Measurements from ENCODE around the gene PTPRM. TPM values are rescaled to one million over a fixed set of nuclear protein-coding genes. Genes with fewer than 3 reads are reported as not detected.

The PTPRM gene
- total RNA-seq, 4 donors from 2014 or later: 22.5 to 92.5 (median 39.2) TPM

DNA sequence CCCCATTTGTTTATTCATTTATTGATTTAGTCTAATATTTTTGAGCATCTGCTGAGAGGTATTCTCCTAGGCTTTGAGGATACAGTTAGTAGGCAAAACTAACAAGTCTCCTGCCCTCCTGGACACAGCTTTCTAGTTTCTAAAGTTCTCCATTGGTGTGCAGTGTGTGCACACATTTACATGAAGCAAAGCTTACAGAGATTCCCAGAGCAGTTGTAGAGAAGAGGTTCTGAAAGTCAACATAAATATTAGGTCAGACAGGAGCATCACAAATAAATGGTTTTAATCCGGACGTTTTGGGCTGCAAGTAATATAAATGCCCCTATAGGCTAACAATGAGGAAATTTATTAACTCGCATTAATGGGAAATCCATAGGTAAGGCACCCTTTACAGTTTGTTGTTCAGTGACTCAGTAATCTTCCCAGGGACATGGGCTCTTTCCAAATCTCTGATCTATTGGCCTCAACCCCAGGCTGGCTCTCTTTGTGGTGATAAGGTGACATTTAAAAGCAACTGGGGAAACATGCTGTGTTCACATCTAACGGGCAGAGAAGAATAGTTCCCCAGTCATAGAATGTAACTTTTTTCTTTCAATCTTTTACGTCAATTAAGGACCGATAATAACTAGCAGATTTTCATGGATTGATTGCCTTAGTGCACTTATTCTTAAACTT lies 407.2 kb downstream of the PTPRM start:
- no peaks in the 10 kb centered on the region for H3K36me3 ChIP-seq
- no peaks in the 10 kb centered on the region for H3K27me3 ChIP-seq
- in situ Hi-C loops (cut with MboI; ENCODE audit: low pct_ligation_motif_present in 1 of 4, low pct_unique_long_range_greater_than_20kb in 1 of 4, low sequenced_read_pairs in 3 of 4) (no loop called here), intact Hi-C loops (cut with DNase I; ENCODE audit: low total_unique reads) (no loop called here)
- no peak overlapping the region for H3K4me3 ChIP-seq
- 83 to 89% methylated on average over 6 of the region's 6 CpGs for WGBS, 2 donors (ENCODE audit: low coverage in 1 of 2)
- no peaks in the 10 kb centered on the region for H3K9me3 ChIP-seq
- no peaks in the 10 kb centered on the region for H3K4me1 ChIP-seq
- no peak for DNase-seq
- TF ChIP-seq EP300 (IDR thresholded peaks at IDR 0.05; ENCODE audit: low read depth): no peak
- no peak for TF ChIP-seq POLR2AphosphoS5 (IDR thresholded peaks at IDR 0.05)
- TF ChIP-seq, protein P1, sequence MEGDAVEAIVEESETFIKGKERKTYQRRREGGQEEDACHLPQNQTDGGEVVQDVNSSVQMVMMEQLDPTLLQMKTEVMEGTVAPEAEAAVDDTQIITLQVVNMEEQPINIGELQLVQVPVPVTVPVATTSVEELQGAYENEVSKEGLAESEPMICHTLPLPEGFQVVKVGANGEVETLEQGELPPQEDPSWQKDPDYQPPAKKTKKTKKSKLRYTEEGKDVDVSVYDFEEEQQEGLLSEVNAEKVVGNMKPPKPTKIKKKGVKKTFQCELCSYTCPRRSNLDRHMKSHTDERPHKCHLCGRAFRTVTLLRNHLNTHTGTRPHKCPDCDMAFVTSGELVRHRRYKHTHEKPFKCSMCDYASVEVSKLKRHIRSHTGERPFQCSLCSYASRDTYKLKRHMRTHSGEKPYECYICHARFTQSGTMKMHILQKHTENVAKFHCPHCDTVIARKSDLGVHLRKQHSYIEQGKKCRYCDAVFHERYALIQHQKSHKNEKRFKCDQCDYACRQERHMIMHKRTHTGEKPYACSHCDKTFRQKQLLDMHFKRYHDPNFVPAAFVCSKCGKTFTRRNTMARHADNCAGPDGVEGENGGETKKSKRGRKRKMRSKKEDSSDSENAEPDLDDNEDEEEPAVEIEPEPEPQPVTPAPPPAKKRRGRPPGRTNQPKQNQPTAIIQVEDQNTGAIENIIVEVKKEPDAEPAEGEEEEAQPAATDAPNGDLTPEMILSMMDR (IDR thresholded peaks at IDR 0.05): no peak
- TF ChIP-seq POLR2A (IDR thresholded peaks at IDR 0.05): no peak
- no peak overlapping the region for H3K27ac ChIP-seq

DNA sequence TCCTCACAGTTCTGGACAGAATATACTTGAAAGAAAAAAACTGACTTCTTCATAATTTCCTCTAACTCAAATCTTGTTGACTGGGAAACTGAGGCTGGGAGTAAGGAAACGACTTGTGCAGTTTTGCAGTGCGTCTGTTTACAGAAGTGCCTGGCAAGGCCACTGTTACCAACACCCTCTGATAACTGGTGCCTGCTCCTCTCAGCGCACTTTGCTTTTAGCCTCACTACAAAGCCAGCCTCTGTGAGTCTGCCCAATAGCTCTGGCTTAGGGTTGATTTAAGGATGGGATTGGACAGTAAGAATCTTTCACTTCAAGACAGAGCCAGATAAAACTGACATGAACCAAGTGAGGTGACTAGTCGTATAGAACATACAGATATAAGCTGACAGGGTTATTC lies 410.8 kb downstream of the PTPRM start:
- TF ChIP-seq POLR2A (IDR thresholded peaks at IDR 0.05) (no peak), EP300 (IDR thresholded peaks at IDR 0.05; ENCODE audit: low read depth) (no peak), POLR2AphosphoS5 (IDR thresholded peaks at IDR 0.05) (no peak)
- TF ChIP-seq, protein P1 (IDR thresholded peaks at IDR 0.05): no peak

DNA sequence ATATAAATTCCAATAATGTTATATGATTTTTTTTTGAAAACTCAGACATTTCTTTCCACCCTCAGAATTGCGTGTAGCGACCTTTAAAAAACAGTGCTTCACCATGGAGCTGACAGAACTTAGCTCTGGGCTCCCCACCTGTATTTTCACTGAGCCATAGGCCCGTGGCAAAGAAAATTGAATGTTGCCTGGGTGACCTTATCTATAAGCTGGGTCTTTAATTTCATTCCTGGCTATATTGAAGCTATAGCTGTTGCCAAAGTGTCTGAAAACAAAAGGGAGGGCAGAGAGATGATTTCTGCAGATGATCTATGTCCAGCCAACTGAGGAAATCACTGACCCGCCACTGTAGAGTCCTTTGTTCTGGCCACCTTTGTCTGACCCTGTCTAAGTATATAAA lies 411.7 kb downstream of the PTPRM start:
- Histone ChIP-seq H3K36me3 (no peaks in the 10 kb centered on the region), H3K4me3 (no peak overlapping the region), H3K9me3 (no peaks in the 10 kb centered on the region), H3K4me1 (no peaks in the 10 kb centered on the region), H3K27ac (no peak overlapping the region), H3K27me3 (no peaks in the 10 kb centered on the region)
- in situ Hi-C loops (cut with MboI; ENCODE audit: low pct_ligation_motif_present in 1 of 4, low pct_unique_long_range_greater_than_20kb in 1 of 4, low sequenced_read_pairs in 3 of 4) (loop anchor here in 1 of 4 donors (25.0 kb wide), 1 partner anchor 108 kb away; no protein-coding TSS in a partner anchor), intact Hi-C loops (cut with DNase I; ENCODE audit: low total_unique reads) (no loop called here)
- TF ChIP-seq POLR2AphosphoS5 (IDR thresholded peaks at IDR 0.05) (no peak), POLR2A (IDR thresholded peaks at IDR 0.05) (no peak), EP300 (IDR thresholded peaks at IDR 0.05; ENCODE audit: low read depth) (no peak)
- TF ChIP-seq, protein P1 (IDR thresholded peaks at IDR 0.05): no peak
- no peak for DNase-seq
- WGBS, 2 donors (ENCODE audit: low coverage in 1 of 2): 78 to 85% methylated on average over 3 to 4 of the region's 4 CpGs

More for the DNA sequence above, 410.8 kb downstream of the PTPRM start:
- no peaks in the 10 kb centered on the region for H3K4me1 ChIP-seq
- no peaks in the 10 kb centered on the region for H3K36me3 ChIP-seq
- DNase-seq: no peak
- WGBS, 2 donors (ENCODE audit: low coverage in 1 of 2): 78 to 94% methylated on average over 3 to 4 of the region's 4 CpGs
- in situ Hi-C loops (cut with MboI; ENCODE audit: low pct_ligation_motif_present in 1 of 4, low pct_unique_long_range_greater_than_20kb in 1 of 4, low sequenced_read_pairs in 3 of 4): loop anchor here in 1 of 4 donors (25.0 kb wide), 1 partner anchor 109 kb away; no protein-coding TSS in a partner anchor
- H3K27me3 ChIP-seq: no peaks in the 10 kb centered on the region
- no peaks in the 10 kb centered on the region for H3K9me3 ChIP-seq
- no peak overlapping the region for H3K27ac ChIP-seq
- intact Hi-C loops (cut with DNase I; ENCODE audit: low total_unique reads): no loop called here
- H3K4me3 ChIP-seq: no peak overlapping the region

DNA sequence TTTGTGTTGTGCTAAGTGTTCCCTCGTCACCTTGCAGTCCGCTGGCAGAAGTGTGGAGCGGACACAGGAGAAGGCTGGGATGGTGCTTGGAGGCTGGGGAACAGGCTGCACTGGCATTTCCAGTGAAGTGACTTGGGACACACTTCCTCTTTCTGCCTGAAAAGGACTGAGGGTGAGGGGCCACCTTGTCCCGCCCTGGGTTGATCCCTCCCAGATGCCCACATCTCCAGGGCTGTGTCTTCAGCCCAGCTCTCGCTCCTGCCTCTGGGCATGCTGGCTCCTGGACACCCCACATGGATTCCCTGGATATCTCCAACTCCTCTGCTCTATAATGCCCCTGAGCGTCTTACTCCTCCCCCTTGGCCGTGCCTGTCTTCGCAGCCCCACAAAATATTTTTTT lies 412.6 kb downstream of the PTPRM start:
- Histone ChIP-seq H3K27ac (no peak overlapping the region), H3K27me3 (no peaks in the 10 kb centered on the region), H3K4me3 (no peak overlapping the region), H3K36me3 (no peaks in the 10 kb centered on the region), H3K4me1 (no peaks in the 10 kb centered on the region), H3K9me3 (no peaks in the 10 kb centered on the region)
- no peak for DNase-seq
- in situ Hi-C loops (cut with MboI; ENCODE audit: low pct_ligation_motif_present in 1 of 4, low pct_unique_long_range_greater_than_20kb in 1 of 4, low sequenced_read_pairs in 3 of 4) (loop anchor here in 1 of 4 donors (25.0 kb wide), 1 partner anchor 108 kb away; no protein-coding TSS in a partner anchor), intact Hi-C loops (cut with DNase I; ENCODE audit: low total_unique reads) (no loop called here)
- WGBS, 2 donors (ENCODE audit: low coverage in 1 of 2): 80 to 96% methylated on average over 1 to 8 of the region's 8 CpGs
- TF ChIP-seq POLR2AphosphoS5 (IDR thresholded peaks at IDR 0.05): no peak
- TF ChIP-seq EP300 (IDR thresholded peaks at IDR 0.05; ENCODE audit: low read depth): no peak
- TF ChIP-seq POLR2A (IDR thresholded peaks at IDR 0.05): no peak
- TF ChIP-seq, protein P1 (IDR thresholded peaks at IDR 0.05): no peak
